SU-DHL-6 (cell line): Measurements from ENCODE around the gene ACAP3.
A peak's percentile ranks its signal among the peaks of the same experiment; 100 is the strongest.
"Not testable (repeated sequence)": the region's sequence is repeated elsewhere in the genome, so short reads cannot be mapped to it uniquely, and the experiment has no call there.

Source experiments
- H2AFZ ChIP-seq: fragments of 200-600 bp; sonication (generic); 2 replicates; pipeline ENCODE4 v1.6.1; 2014; ENCODE audit warnings: low read depth, mild to moderate bottlenecking, moderate library complexity, mixed read lengths, antibody characterized with exemption, low read length; ENCODE audit not compliant: severe bottlenecking
- H3F3A ChIP-seq: fragments of 200-600 bp; shearing (Covaris generic); 2 replicates; pipeline ENCODE4 v1.6.0; 2016; ENCODE audit warnings: antibody characterized with exemption, mild to moderate bottlenecking; ENCODE audit not compliant: insufficient read depth
- H3K27ac ChIP-seq: fragments of 200-600 bp; sonication (generic); 2 replicates; pipeline ENCODE4 v1.5.1; 2016; ENCODE audit warnings: low read depth, mild to moderate bottlenecking, low read length, moderate library complexity, mixed read lengths
- H3K27me3 ChIP-seq: fragments of 200-600 bp; sonication (generic), shearing (Covaris generic); 2 replicates; pipeline ENCODE4 v1.6.0; 2014; ENCODE audit warnings: mild to moderate bottlenecking, low read length
- H3K36me3 ChIP-seq: fragments of 200-600 bp; sonication (generic); 2 replicates; pipeline ENCODE4 v1.6.1; 2014; ENCODE audit warnings: mild to moderate bottlenecking, low read length, mixed read lengths
- H3K4me2 ChIP-seq: fragments of 300-600, 200-600 bp; shearing (Covaris generic), sonication (generic); 2 replicates; pipeline ENCODE4 v1.6.0; 2014; ENCODE audit warnings: low read length, low read depth, mild to moderate bottlenecking; ENCODE audit not compliant: poor library complexity, severe bottlenecking
- H3K4me3 ChIP-seq: fragments of 200-600 bp; sonication (generic); 2 replicates; pipeline ENCODE4 v1.5.1; 2014; ENCODE audit warnings: antibody characterized with exemption, low read length, mild to moderate bottlenecking, mixed read lengths; ENCODE audit not compliant: insufficient read depth, poor library complexity, severe bottlenecking
- H3K79me2 ChIP-seq: fragments of 200-600 bp; sonication (generic); 2 replicates; pipeline ENCODE4 v1.6.1; 2014; ENCODE audit warnings: mild to moderate bottlenecking, low read length, moderate library complexity; ENCODE audit not compliant: insufficient read depth
- H3K9ac ChIP-seq: fragments of 200-600 bp; sonication (generic); 2 replicates; pipeline ENCODE4 v1.7.0; 2014; ENCODE audit warnings: mild to moderate bottlenecking, low read length
- H3K9me2 ChIP-seq: fragments of 200-600 bp; sonication (generic); replicated peaks from 2 replicates; pipeline ENCODE4 v1.6.1; 2014; ENCODE audit warnings: low read length; ENCODE audit not compliant: insufficient read depth
- H3K9me3 ChIP-seq: fragments of 200-600 bp; sonication (generic); 2 replicates; pipeline ENCODE4 v1.6.1; 2014; ENCODE audit warnings: low read length, mixed read lengths; ENCODE audit not compliant: insufficient read depth
- H4K20me1 ChIP-seq: fragments of 200-600 bp; sonication (generic); 2 replicates; pipeline ENCODE4 v1.6.1; 2014; ENCODE audit warnings: low read depth, mild to moderate bottlenecking, antibody characterized with exemption, low read length, moderate library complexity, mixed read lengths
- CTCF ChIP-seq: fragments of 200-600 bp; sonication (generic); IDR thresholded peaks from one replicate; pipeline ENCODE4 v1.5.1; 2017; ENCODE audit warnings: antibody characterized with exemption, mild to moderate bottlenecking, low read length, moderate library complexity; ENCODE audit not compliant: insufficient read depth, poor library complexity, severe bottlenecking
- EZH2phosphoT487 ChIP-seq: fragments of 200-600 bp; sonication (generic), shearing (Covaris generic); conservative IDR thresholded peaks from 2 replicates; pipeline ENCODE4 v1.6.1; 2018; ENCODE audit warnings: mild to moderate bottlenecking, antibody characterized with exemption, low read length, moderate library complexity, mixed read lengths

ACAP3 gene

GRCh38 chr1:1250786-1251284 lies 56.9 kb downstream of the ACAP3 start:
- no peaks in the 10 kb centered on the region for H3K36me3 ChIP-seq
- H3K9me3 ChIP-seq = no peaks in the 10 kb centered on the region
- no peaks in the 10 kb centered on the region for H4K20me1 ChIP-seq
- TF ChIP-seq CTCF (no peak), EZH2phosphoT487 (no peak)
- no peaks in the 10 kb centered on the region for H3K27me3 ChIP-seq
- no peak overlapping the region for H3K4me3 ChIP-seq
- peak overlapping the region; percentile 46 for H3K9ac ChIP-seq
- no peaks in the 10 kb centered on the region for H3K79me2 ChIP-seq
- H3K4me2 ChIP-seq = peak overlapping the region; percentile 7
- no peaks in the 10 kb centered on the region for H3F3A ChIP-seq
- peak overlapping the region; percentile 60 for H3K27ac ChIP-seq
- no peaks in the 10 kb centered on the region for H3K9me2 ChIP-seq
- H2AFZ ChIP-seq = no peak overlapping the region

- not testable (repeated sequence) for H2AFZ ChIP-seq, H3K79me2 ChIP-seq, H3K9me2 ChIP-seq, H3K36me3 ChIP-seq, H3K9ac ChIP-seq, H3F3A ChIP-seq, H3K4me2 ChIP-seq, H4K20me1 ChIP-seq, H3K27me3 ChIP-seq, H3K27ac ChIP-seq, H3K4me3 ChIP-seq, H3K9me3 ChIP-seq
Measured at GRCh38 chr1:1248009-1248913, 59.5 kb downstream of the ACAP3 start.

- Histone ChIP-seq H3K9me2 (no peaks in the 10 kb centered on the region), H3K4me2 (no peak overlapping the region), H3K9ac (no peak overlapping the region), H3K79me2 (no peaks in the 10 kb centered on the region), H4K20me1 (no peaks in the 10 kb centered on the region), H3F3A (no peaks in the 10 kb centered on the region), H3K27me3 (no peaks in the 10 kb centered on the region), H3K36me3 (no peaks in the 10 kb centered on the region), H3K9me3 (no peaks in the 10 kb centered on the region), H3K4me3 (no peak overlapping the region), H2AFZ (no peak overlapping the region), H3K27ac (no peak overlapping the region)
- no peak for TF ChIP-seq EZH2phosphoT487
- no peak for TF ChIP-seq CTCF
Measured at GRCh38 chr1:1247341-1247913, 60.3 kb downstream of the ACAP3 start.
